HepG2 (cell line): ENCODE data around the gene MYO5A. TPM values are rescaled to one million over a fixed set of nuclear protein-coding genes. Genes with fewer than 3 reads are reported as not detected.

Source experiments
- EZH2 ChIP-seq: conservative IDR thresholded peaks from 2 replicates; pipeline ENCODE4 v1.6.1; 2012; ENCODE audit warnings: mild to moderate bottlenecking, low read depth, low read length, moderate library complexity
- HMGXB4 ChIP-seq, 2 experiments: sonication (generic) in 1 of 2; formaldehyde crosslinking in 1 of 2; IDR thresholded peaks; 2 replicates each; pipeline versions ENCODE4 v1.4.0 to v1.6.1; 2018 to 2020; ENCODE audit warnings: missing genetic modification reagents in 2 of 2, borderline replicate concordance in 1 of 2, low read depth in 1 of 2, mild to moderate bottlenecking in 1 of 2, missing biosample characterization in 1 of 2
- KAT8 ChIP-seq: IDR thresholded peaks from 2 replicates; pipeline ENCODE4 v1.6.1; 2016; ENCODE audit warnings: missing genetic modification reagents, missing compliant biosample characterization
- NRL ChIP-seq: sonication (generic); formaldehyde crosslinking; IDR thresholded peaks from 2 replicates; pipeline ENCODE4 v1.5.0; 2020; ENCODE audit warnings: missing genetic modification reagents, mild to moderate bottlenecking, moderate library complexity, borderline replicate concordance
- RAD21 ChIP-seq: fragments of 450-650 bp; formaldehyde crosslinking; IDR thresholded peaks from 2 replicates; pipeline ENCODE4 v1.5.0; 2020; ENCODE audit warnings: mild to moderate bottlenecking
- SALL1 ChIP-seq: sonication (generic); formaldehyde crosslinking; IDR thresholded peaks from 2 replicates; pipeline ENCODE4 v1.8.0; 2022; ENCODE audit warnings: mild to moderate bottlenecking, missing genetic modification reagents
- TRIM24 ChIP-seq: sonication (generic); formaldehyde crosslinking; IDR thresholded peaks from 2 replicates; pipeline ENCODE4 v1.8.0; 2022; ENCODE audit warnings: mild to moderate bottlenecking, missing genetic modification reagents
- ZMYM3 ChIP-seq: sonication (generic); formaldehyde crosslinking; IDR thresholded peaks from 2 replicates; pipeline ENCODE4 v1.5.1; 2020; ENCODE audit warnings: mild to moderate bottlenecking, missing genetic modification reagents
- ZNF232 ChIP-seq: sonication (generic); formaldehyde crosslinking; IDR thresholded peaks from 2 replicates; pipeline ENCODE4 v1.4.0; 2020; ENCODE audit warnings: missing genetic modification reagents, borderline replicate concordance
- ZNF292 ChIP-seq: sonication (generic); formaldehyde crosslinking; IDR thresholded peaks from 2 replicates; pipeline ENCODE4 v1.8.1; 2022; ENCODE audit warnings: mild to moderate bottlenecking, low read depth, missing genetic modification reagents, borderline replicate concordance
- ZNF547 ChIP-seq: sonication (generic); formaldehyde crosslinking; IDR thresholded peaks from 2 replicates; pipeline ENCODE4 v1.5.1; 2020; ENCODE audit warnings: mild to moderate bottlenecking, missing genetic modification reagents
- ZNF589 ChIP-seq: sonication (generic); formaldehyde crosslinking; conservative IDR thresholded peaks from 2 replicates; pipeline ENCODE4 v1.8.0; 2022; ENCODE audit warnings: mild to moderate bottlenecking, moderate library complexity, missing genetic modification reagents
- ZNF768 ChIP-seq: sonication (generic); formaldehyde crosslinking; IDR thresholded peaks from 2 replicates; pipeline ENCODE4 v1.4.0; 2020; ENCODE audit warnings: missing genetic modification reagents
- ZUFSP ChIP-seq: sonication (generic); formaldehyde crosslinking; IDR thresholded peaks from 2 replicates; pipeline ENCODE4 v1.9.0; 2021; ENCODE audit warnings: missing genetic modification reagents, mild to moderate bottlenecking, borderline replicate concordance
- polyA plus RNA-seq, 8 experiments: library from polyadenylated mRNA; depleted of rRNA in 3 of 8; stranded (reverse) in 7 of 8; unstranded in 1 of 8; fragments of >200 nt; fragmentation: Illumina TruSeq in 4 of 8; extraction: Trizol in 4 of 8; gene quantifications; 2 replicates each; pipeline versions ENCODE4 v1.2.1 to v1.2.3, GENCODE V29; 2011 to 2016; ENCODE audit warnings: low read depth in 4 of 8, missing spikeins in 1 of 8, mixed read lengths in 1 of 8; ENCODE audit not compliant: insufficient read depth in 1 of 8
- total RNA-seq, 5 experiments: library from RNA; depleted of rRNA; stranded (reverse); fragments of >200 nt; fragmentation: Illumina TruSeq; extraction: Trizol; gene quantifications; 2 replicates each; pipeline ENCODE4 v1.2.3, GENCODE V29; 2016; ENCODE audit warnings: low read depth in 1 of 5
- TF ChIP-seq, protein P1 (sequence below): sonication (generic); formaldehyde crosslinking; IDR thresholded peaks from 2 replicates; pipeline ENCODE4 v1.5.0; 2020; ENCODE audit warnings: mild to moderate bottlenecking, missing genetic modification reagents, borderline replicate concordance
- TF ChIP-seq, protein P2 (sequence below): sonication (generic); formaldehyde crosslinking; IDR thresholded peaks from 2 replicates; pipeline ENCODE4 v1.4.0; 2020; ENCODE audit warnings: missing genetic modification reagents, borderline replicate concordance
- TF ChIP-seq, protein P3 (sequence below): sonication (generic); formaldehyde crosslinking; IDR thresholded peaks from 2 replicates; pipeline ENCODE4 v1.8.0; 2022; ENCODE audit warnings: mild to moderate bottlenecking, missing genetic modification reagents

Gene MYO5A
- total and polyA plus RNA-seq, 2 of the 13 experiments (the other 11 are each of a cell fraction or from before 2014, with no cell fraction given) = 2.8 to 4.8 TPM

GRCh38 chr15:52528564-52529340 lies at the start of gene MYO5A (continued):
- no peak for TF ChIP-seq ZUFSP (CRISPR knock-in tag)
- peak in 1 of 2 experiments; percentile 30; a peak in 2 of 4 replicates for TF ChIP-seq HMGXB4 (CRISPR knock-in tag; IDR thresholded peaks at IDR 0.05; ENCODE audit: borderline replicate concordance in 1 of 2, low read depth in 1 of 2)
- TF ChIP-seq RAD21 = 0 out of 2 replicates have a peak, but pooled peaks have one; percentile 23
- TF ChIP-seq ZMYM3 (CRISPR knock-in tag) = no peak
- peak; percentile 19; the same call in 1 of the 2 replicates for TF ChIP-seq NRL (CRISPR knock-in tag)
- peak; percentile 27; the same call in 1 of the 2 replicates for TF ChIP-seq ZNF768 (CRISPR knock-in tag)
- TF ChIP-seq ZNF292 (CRISPR knock-in tag) = no peak
- TF ChIP-seq SALL1 (CRISPR knock-in tag) = peak; percentile 38
- TF ChIP-seq EZH2 = no peak
- TF ChIP-seq ZNF232 (CRISPR knock-in tag) = no peak
- no peak for TF ChIP-seq KAT8
- TF ChIP-seq, protein P1, sequence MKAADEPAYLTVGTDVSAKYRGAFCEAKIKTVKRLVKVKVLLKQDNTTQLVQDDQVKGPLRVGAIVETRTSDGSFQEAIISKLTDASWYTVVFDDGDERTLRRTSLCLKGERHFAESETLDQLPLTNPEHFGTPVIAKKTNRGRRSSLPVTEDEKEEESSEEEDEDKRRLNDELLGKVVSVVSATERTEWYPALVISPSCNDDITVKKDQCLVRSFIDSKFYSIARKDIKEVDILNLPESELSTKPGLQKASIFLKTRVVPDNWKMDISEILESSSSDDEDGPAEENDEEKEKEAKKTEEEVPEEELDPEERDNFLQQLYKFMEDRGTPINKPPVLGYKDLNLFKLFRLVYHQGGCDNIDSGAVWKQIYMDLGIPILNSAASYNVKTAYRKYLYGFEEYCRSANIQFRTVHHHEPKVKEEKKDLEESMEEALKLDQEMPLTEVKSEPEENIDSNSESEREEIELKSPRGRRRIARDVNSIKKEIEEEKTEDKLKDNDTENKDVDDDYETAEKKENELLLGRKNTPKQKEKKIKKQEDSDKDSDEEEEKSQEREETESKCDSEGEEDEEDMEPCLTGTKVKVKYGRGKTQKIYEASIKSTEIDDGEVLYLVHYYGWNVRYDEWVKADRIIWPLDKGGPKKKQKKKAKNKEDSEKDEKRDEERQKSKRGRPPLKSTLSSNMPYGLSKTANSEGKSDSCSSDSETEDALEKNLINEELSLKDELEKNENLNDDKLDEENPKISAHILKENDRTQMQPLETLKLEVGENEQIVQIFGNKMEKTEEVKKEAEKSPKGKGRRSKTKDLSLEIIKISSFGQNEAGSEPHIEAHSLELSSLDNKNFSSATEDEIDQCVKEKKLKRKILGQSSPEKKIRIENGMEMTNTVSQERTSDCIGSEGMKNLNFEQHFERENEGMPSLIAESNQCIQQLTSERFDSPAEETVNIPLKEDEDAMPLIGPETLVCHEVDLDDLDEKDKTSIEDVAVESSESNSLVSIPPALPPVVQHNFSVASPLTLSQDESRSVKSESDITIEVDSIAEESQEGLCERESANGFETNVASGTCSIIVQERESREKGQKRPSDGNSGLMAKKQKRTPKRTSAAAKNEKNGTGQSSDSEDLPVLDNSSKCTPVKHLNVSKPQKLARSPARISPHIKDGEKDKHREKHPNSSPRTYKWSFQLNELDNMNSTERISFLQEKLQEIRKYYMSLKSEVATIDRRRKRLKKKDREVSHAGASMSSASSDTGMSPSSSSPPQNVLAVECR (CRISPR knock-in tag) = peak; percentile 49; the same call in 1 of the 2 replicates
- TF ChIP-seq, protein P2, sequence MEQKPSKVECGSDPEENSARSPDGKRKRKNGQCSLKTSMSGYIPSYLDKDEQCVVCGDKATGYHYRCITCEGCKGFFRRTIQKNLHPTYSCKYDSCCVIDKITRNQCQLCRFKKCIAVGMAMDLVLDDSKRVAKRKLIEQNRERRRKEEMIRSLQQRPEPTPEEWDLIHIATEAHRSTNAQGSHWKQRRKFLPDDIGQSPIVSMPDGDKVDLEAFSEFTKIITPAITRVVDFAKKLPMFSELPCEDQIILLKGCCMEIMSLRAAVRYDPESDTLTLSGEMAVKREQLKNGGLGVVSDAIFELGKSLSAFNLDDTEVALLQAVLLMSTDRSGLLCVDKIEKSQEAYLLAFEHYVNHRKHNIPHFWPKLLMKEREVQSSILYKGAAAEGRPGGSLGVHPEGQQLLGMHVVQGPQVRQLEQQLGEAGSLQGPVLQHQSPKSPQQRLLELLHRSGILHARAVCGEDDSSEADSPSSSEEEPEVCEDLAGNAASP (CRISPR knock-in tag) = no peak
- no peak for TF ChIP-seq TRIM24
- TF ChIP-seq ZNF589 (CRISPR knock-in tag) = 0 out of 2 replicates have a peak, but pooled peaks have one; percentile 57
- 0 out of 2 replicates have a peak, but pooled peaks have one; percentile 45 for TF ChIP-seq ZNF547 (CRISPR knock-in tag)
- TF ChIP-seq, protein P3, sequence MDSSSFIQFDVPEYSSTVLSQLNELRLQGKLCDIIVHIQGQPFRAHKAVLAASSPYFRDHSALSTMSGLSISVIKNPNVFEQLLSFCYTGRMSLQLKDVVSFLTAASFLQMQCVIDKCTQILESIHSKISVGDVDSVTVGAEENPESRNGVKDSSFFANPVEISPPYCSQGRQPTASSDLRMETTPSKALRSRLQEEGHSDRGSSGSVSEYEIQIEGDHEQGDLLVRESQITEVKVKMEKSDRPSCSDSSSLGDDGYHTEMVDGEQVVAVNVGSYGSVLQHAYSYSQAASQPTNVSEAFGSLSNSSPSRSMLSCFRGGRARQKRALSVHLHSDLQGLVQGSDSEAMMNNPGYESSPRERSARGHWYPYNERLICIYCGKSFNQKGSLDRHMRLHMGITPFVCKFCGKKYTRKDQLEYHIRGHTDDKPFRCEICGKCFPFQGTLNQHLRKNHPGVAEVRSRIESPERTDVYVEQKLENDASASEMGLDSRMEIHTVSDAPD (CRISPR knock-in tag) = no peak
